GM18526 (cell line): ENCODE results near the gene UGDH.
A peak's percentile ranks its signal among the peaks of the same experiment; 100 is the strongest.

ENCODE experiments used
- POLR2A ChIP-seq: IDR thresholded peaks from 3 replicates; pipeline ENCODE4 v1.6.1; 2011; ENCODE audit not compliant: insufficient read length; ENCODE audit errors: extremely low read depth

The UGDH gene

GRCh38 chr4:39527296-39528060, at the start of gene UGDH:
Gene UGDH, minus strand, starts transcription at chr4:39527439. Its CDS starts 5,927 bp downstream, at chr4:39521512.
- peak; percentile 83 for TF ChIP-seq POLR2A

- TF ChIP-seq POLR2A: no peak
These were observed 47.7 kb upstream of the UGDH start for GRCh38 chr4:39574946-39575345.

GRCh38 chr4:39571504-39571903, 44.3 kb upstream of the UGDH start:
- no peak for TF ChIP-seq POLR2A

- TF ChIP-seq POLR2A: no peak
These were observed 43.8 kb upstream of the UGDH start for GRCh38 chr4:39571054-39571453.

GRCh38 chr4:39569209-39569608, 42.0 kb upstream of the UGDH start:
- no peak for TF ChIP-seq POLR2A

- TF ChIP-seq POLR2A: no peak
These were observed 41.6 kb upstream of the UGDH start for GRCh38 chr4:39568805-39569204.

GRCh38 chr4:39565878-39566600, 38.8 kb upstream of the UGDH start:
- TF ChIP-seq POLR2A: no peak

- TF ChIP-seq POLR2A: no peak
These were observed 36.2 kb upstream of the UGDH start for GRCh38 chr4:39563346-39563847.

GRCh38 chr4:39562792-39563191, 35.6 kb upstream of the UGDH start:
- TF ChIP-seq POLR2A: no peak

- TF ChIP-seq POLR2A: no peak
These were observed 32.4 kb upstream of the UGDH start for GRCh38 chr4:39559626-39560025.

GRCh38 chr4:39555472-39555871, 28.2 kb upstream of the UGDH start:
- no peak for TF ChIP-seq POLR2A

- no peak for TF ChIP-seq POLR2A
These were observed 21.3 kb upstream of the UGDH start for GRCh38 chr4:39548425-39549067.

- TF ChIP-seq POLR2A: no peak
These were observed 17.5 kb upstream of the UGDH start for GRCh38 chr4:39544580-39545315.

- no peak for TF ChIP-seq POLR2A
These were observed 15.8 kb upstream of the UGDH start for GRCh38 chr4:39543034-39543433.

GRCh38 chr4:39542611-39543012, 15.4 kb upstream of the UGDH start:
- TF ChIP-seq POLR2A: no peak
